Measurements from ENCODE around the gene TRPM2.

- no peak for TF ChIP-seq POLR2A (IDR thresholded peaks at IDR 0.05; ENCODE audit: borderline replicate concordance, extremely low read depth, insufficient read depth, insufficient read length)
- TF ChIP-seq CTCF (IDR thresholded peaks at IDR 0.05 in 2 of 3, conservative IDR thresholded peaks at IDR 0.05 in 1 of 3; ENCODE audit: borderline replicate concordance in 1 of 3, insufficient read depth in 1 of 3, low read depth in 2 of 3, low read length in 2 of 3) = no peak
- no peak for TF ChIP-seq EZH2 (IDR thresholded peaks at IDR 0.05)
- no peak for TF ChIP-seq REST (IDR thresholded peaks at IDR 0.05; ENCODE audit: low read depth)
- no peak for TF ChIP-seq RAD21 (IDR thresholded peaks at IDR 0.05; ENCODE audit: low read depth)
- no peak for TF ChIP-seq SIN3A (IDR thresholded peaks at IDR 0.05; ENCODE audit: low read depth)
- no peak for TF ChIP-seq ZNF274 (IDR thresholded peaks at IDR 0.05; ENCODE audit: low read depth, low read length)
- no peak for TF ChIP-seq MAX (IDR thresholded peaks at IDR 0.05)
- no peak for TF ChIP-seq ZFX (IDR thresholded peaks at IDR 0.05)
- TF ChIP-seq JUND (IDR thresholded peaks at IDR 0.05) = no peak
Observed at GRCh38 chr21:44403106-44404020, 49.9 kb downstream of the TRPM2 start.
